Right lobe of liver (tissue), 4 donors: ENCODE data around the gene TMC1.

Source experiments
- POLR2A ChIP-seq: fragments of 450-650 bp; IDR thresholded peaks from one replicate; pipeline ENCODE4 v1.6.1; 2017; ENCODE audit warnings: antibody characterized with exemption, mild to moderate bottlenecking
- TF ChIP-seq, protein P1 (sequence below), 4 donors: fragments of 200-600 bp in 3 of 4; fragments of 450-650 bp in 1 of 4; IDR thresholded peaks; one replicate each; pipeline versions ENCODE4 v1.5.1 to v1.8.0; 2016 to 2022; ENCODE audit warnings: antibody characterized with exemption in 4 of 4, mild to moderate bottlenecking in 2 of 4
- donor health status: DM: no; HTN: no; CAD: no.
- donor health status: DM: no; HTN: no; CAD: no.
- donor health status: DM: no; HTN: yes; CAD: no.

DNA sequence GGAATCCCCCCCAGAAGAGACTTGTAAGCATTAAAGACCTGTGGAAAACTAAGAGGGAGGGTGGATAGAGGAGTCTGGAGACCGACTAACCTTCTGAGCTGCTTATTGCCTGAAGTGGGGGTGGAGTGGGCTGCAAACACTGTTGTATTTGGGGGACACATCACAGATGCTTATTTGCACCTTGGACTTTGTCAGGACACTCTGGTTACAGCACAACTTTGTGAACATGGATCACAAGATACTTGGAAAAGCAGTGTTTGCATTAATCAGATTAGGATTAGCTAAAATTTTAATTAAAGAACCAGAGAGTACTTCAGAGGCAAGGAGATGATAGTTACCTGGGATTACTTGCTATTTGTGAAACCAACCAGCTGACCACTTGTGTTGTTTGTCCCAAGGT is 30.9 kb downstream of the TMC1 start:
- TF ChIP-seq, protein P1, sequence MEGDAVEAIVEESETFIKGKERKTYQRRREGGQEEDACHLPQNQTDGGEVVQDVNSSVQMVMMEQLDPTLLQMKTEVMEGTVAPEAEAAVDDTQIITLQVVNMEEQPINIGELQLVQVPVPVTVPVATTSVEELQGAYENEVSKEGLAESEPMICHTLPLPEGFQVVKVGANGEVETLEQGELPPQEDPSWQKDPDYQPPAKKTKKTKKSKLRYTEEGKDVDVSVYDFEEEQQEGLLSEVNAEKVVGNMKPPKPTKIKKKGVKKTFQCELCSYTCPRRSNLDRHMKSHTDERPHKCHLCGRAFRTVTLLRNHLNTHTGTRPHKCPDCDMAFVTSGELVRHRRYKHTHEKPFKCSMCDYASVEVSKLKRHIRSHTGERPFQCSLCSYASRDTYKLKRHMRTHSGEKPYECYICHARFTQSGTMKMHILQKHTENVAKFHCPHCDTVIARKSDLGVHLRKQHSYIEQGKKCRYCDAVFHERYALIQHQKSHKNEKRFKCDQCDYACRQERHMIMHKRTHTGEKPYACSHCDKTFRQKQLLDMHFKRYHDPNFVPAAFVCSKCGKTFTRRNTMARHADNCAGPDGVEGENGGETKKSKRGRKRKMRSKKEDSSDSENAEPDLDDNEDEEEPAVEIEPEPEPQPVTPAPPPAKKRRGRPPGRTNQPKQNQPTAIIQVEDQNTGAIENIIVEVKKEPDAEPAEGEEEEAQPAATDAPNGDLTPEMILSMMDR (IDR thresholded peaks at IDR 0.05) = no peak
- no peak for TF ChIP-seq POLR2A
